Tongue (tissue), 2 donors: ENCODE data around the gene PCDHA13. TPM values are rescaled to one million over a fixed set of nuclear protein-coding genes. Genes with fewer than 3 reads are reported as not detected.
"Not testable (repeated sequence)": the region's sequence is repeated elsewhere in the genome, so short reads cannot be mapped to it uniquely, and the experiment has no call there.

ENCODE experiments used
- DNase-seq: peaks from one replicate; pipeline ENCODE4 v3.0.0-alpha.2; 2015
- total RNA-seq: library from RNA; depleted of rRNA; stranded (reverse); fragments of >200 nt; gene quantifications from one replicate; pipeline ENCODE4 v1.2.3, GENCODE V29; 2014

Gene PCDHA13
- total RNA-seq, result 0.31 TPM

GRCh38 chr5:140881889-140882590 lies at the start of gene PCDHA13:
PCDHA13 (plus strand) TSS chr5:140882124; CDS start chr5:140882269, 145 bp downstream.
- peak; percentile 11 for DNase-seq

- peak; percentile 6 for DNase-seq
Observed at GRCh38 chr5:140833993-140834392, 47.9 kb upstream of the PCDHA13 start, which contains the start of gene PCDHA7. PCDHA7 (plus strand) TSS chr5:140834269; CDS start chr5:140834384, 115 bp downstream.

GRCh38 chr5:140834439-140835008 lies 47.4 kb upstream of the PCDHA13 start:
- DNase-seq, result not testable (repeated sequence)

GRCh38 chr5:140835622-140836510 lies 46.1 kb upstream of the PCDHA13 start:
- DNase-seq, result no peak

GRCh38 chr5:140840978-140841962 lies 40.7 kb upstream of the PCDHA13 start, which contains the start of gene PCDHA8:
PCDHA8 (plus strand) TSS chr5:140841187; CDS start chr5:140841322, 135 bp downstream.
- DNase-seq, result peak; percentile 1

- no peak for DNase-seq
Observed at GRCh38 chr5:140842798-140843733, 38.9 kb upstream of the PCDHA13 start.

GRCh38 chr5:140848139-140849102 lies 33.5 kb upstream of the PCDHA13 start, which contains the start of gene PCDHA9:
PCDHA9 (plus strand) TSS chr5:140848382; CDS start chr5:140848496, 114 bp downstream.
- DNase-seq, result not testable (repeated sequence)

GRCh38 chr5:140849831-140850634 lies 31.9 kb upstream of the PCDHA13 start:
- not testable (repeated sequence) for DNase-seq

- peak; percentile 24 for DNase-seq
Observed at GRCh38 chr5:140855772-140856674, 25.9 kb upstream of the PCDHA13 start, which contains the start of gene PCDHA10. PCDHA10 (plus strand) TSS chr5:140855897; CDS start chr5:140856049, 152 bp downstream.

GRCh38 chr5:140857177-140857986 lies 24.5 kb upstream of the PCDHA13 start:
- no peak for DNase-seq

GRCh38 chr5:140857987-140858240 lies 24.0 kb upstream of the PCDHA13 start:
- no peak for DNase-seq

GRCh38 chr5:140862441-140863295 lies 19.3 kb upstream of the PCDHA13 start:
- no peak for DNase-seq

- peak; percentile 23 for DNase-seq
Observed at GRCh38 chr5:140868721-140869554, 13.0 kb upstream of the PCDHA13 start, which contains the start of gene PCDHA11. PCDHA11 (plus strand) TSS chr5:140868957; CDS start chr5:140869104, 147 bp downstream.

GRCh38 chr5:140869555-140869886 lies 12.4 kb upstream of the PCDHA13 start:
- DNase-seq, result no peak
